ENCODE results near the gene ARMC9. TPM values are rescaled to one million over a fixed set of nuclear protein-coding genes. Genes with fewer than 3 reads are reported as not detected.

The ARMC9 gene
- total RNA-seq, 1 experiment from 2014 or later: 16.4 TPM

GRCh38 chr2:231203087-231203486 lies 4.7 kb downstream of the ARMC9 start:
- Histone ChIP-seq H3K36me3 (ENCODE audit: control insufficient read depth in 1 of 2, insufficient read depth in 2 of 2, low read length in 2 of 2) (no peaks in the 10 kb centered on the region), H3K79me2 (ENCODE audit: insufficient read depth, low read length) (no peaks in the 10 kb centered on the region), H3K4me2 (ENCODE audit: low read length) (no peak overlapping the region), H3K9me3 (ENCODE audit: control insufficient read depth in 1 of 2, insufficient read depth in 1 of 2, low read depth in 1 of 2, low read length in 2 of 2) (no peaks in the 10 kb centered on the region), H3K4me3 (replicated peaks in 1 of 2; ENCODE audit: low read depth in 1 of 2, low read length in 2 of 2) (no peak overlapping the region), H3K9me2 (ENCODE audit: insufficient read depth) (no peaks in the 10 kb centered on the region), H3K4me1 (ENCODE audit: control insufficient read depth in 1 of 2, insufficient read depth in 2 of 2, low read length in 2 of 2) (peaks cover 0 to 11% of the 10 kb centered on the region in 2 experiments; a peak in 1 of 4 replicates), H3K27me3 (ENCODE audit: insufficient read depth, low read length) (no peaks in the 10 kb centered on the region), H3K27ac (ENCODE audit: low read depth, low read length) (no peak overlapping the region), H3K9ac (ENCODE audit: low read length) (no peak overlapping the region), H4K20me1 (ENCODE audit: insufficient read depth) (no peaks in the 10 kb centered on the region; the same call in 1 of the 2 replicates), H2AFZ (ENCODE audit: low read depth, low read length, poor library complexity, severe bottlenecking) (no peak overlapping the region)
- ATAC-seq (no peak), DNase-seq (ENCODE audit: low read depth, low spot score) (no peak)
- intact Hi-C loops (cut with micrococcal nuclease): no loop called here
- BruUV-seq (replicated peaks): no TSS peak
- no peak for TF ChIP-seq ATF3 (IDR thresholded peaks at IDR 0.05)
- no peak for TF ChIP-seq EZH2 (IDR thresholded peaks at IDR 0.05)
- no peak for TF ChIP-seq POLR2AphosphoS5 (IDR thresholded peaks at IDR 0.05; ENCODE audit: low read depth, low read length)
- TF ChIP-seq YY1 (IDR thresholded peaks at IDR 0.05; ENCODE audit: extremely low read depth, insufficient replicate concordance, low read depth, low read length): no peak
- no peak for TF ChIP-seq EGR1 (IDR thresholded peaks at IDR 0.05; ENCODE audit: low read depth)
- TF ChIP-seq REST (IDR thresholded peaks at IDR 0.05; ENCODE audit: low read depth): no peak
- TF ChIP-seq CTCF (IDR thresholded peaks at IDR 0.05 in 2 of 3, conservative IDR thresholded peaks at IDR 0.05 in 1 of 3; ENCODE audit: borderline replicate concordance in 1 of 3, insufficient read depth in 1 of 3, low read depth in 2 of 3, low read length in 2 of 3): no peak
- no peak for TF ChIP-seq MAX (IDR thresholded peaks at IDR 0.05)
- TF ChIP-seq EZH2phosphoT487 (IDR thresholded peaks at IDR 0.05; ENCODE audit: borderline replicate concordance): no peak
- no peak for TF ChIP-seq POLR2A (IDR thresholded peaks at IDR 0.05; ENCODE audit: borderline replicate concordance, extremely low read depth, insufficient read depth, insufficient read length)
- no peak for TF ChIP-seq SP1 (IDR thresholded peaks at IDR 0.05; ENCODE audit: low read depth)
- no peak for TF ChIP-seq SRF (IDR thresholded peaks at IDR 0.05; ENCODE audit: low read depth)
- no peak for TF ChIP-seq CBX3 (IDR thresholded peaks at IDR 0.05; ENCODE audit: low read depth)
- TF ChIP-seq ELF1 (IDR thresholded peaks at IDR 0.05; ENCODE audit: borderline replicate concordance, low read depth): no peak
- TF ChIP-seq ZNF274 (IDR thresholded peaks at IDR 0.05; ENCODE audit: low read depth, low read length): no peak
- TF ChIP-seq RAD21 (IDR thresholded peaks at IDR 0.05; ENCODE audit: low read depth): no peak
- no peak for TF ChIP-seq ZFX (IDR thresholded peaks at IDR 0.05)
- TF ChIP-seq FOSL1 (IDR thresholded peaks at IDR 0.05; ENCODE audit: low read depth): no peak
- no peak for TF ChIP-seq ZBTB33 (IDR thresholded peaks at IDR 0.05; ENCODE audit: extremely low read depth, insufficient replicate concordance, low read length)
- RAD21 ChIA-PET (ENCODE audit: low non-redundant PET in 1 of 2, low total read pairs in 2 of 2, uncharacterized antibody in 2 of 2, unreplicated experiment in 2 of 2): no interaction called here
- POLR2A ChIA-PET: no interaction called here
- CTCF ChIA-PET: no interaction called here
